Tibial artery (tissue), 4 donors: ENCODE data around the gene FNDC5.
A peak's percentile ranks its signal among the peaks of the same experiment; 100 is the strongest.

Experiments used
- DNase-seq, 2 donors: peaks; one replicate each; pipeline ENCODE4 v3.0.0-alpha.2; 2019
- H3K27ac ChIP-seq, 2 donors: fragments of 200-600 bp; sonication (generic) in 1 of 2; 1 replicate in 1 of 2; 2 replicates in 1 of 2; pipeline ENCODE4 v1.5.1; 2018 to 2019; ENCODE audit warnings: mild to moderate bottlenecking in 1 of 2
- H3K27me3 ChIP-seq, 2 donors: fragments of 200-600 bp; sonication (generic) in 1 of 2; one replicate each; pipeline versions ENCODE4 v1.5.1 to v1.6.0; 2016 to 2019
- H3K36me3 ChIP-seq, 3 donors: fragments of 200-600 bp; sonication (generic) in 2 of 3; one replicate each; pipeline ENCODE4 v1.5.1; 2016 to 2019; ENCODE audit warnings: mild to moderate bottlenecking in 2 of 3
- H3K4me1 ChIP-seq, 4 donors: fragments of 200-600 bp; sonication (generic) in 2 of 4; 1 replicate in 3 of 4; 2 replicates in 1 of 4; pipeline ENCODE4 v1.5.1; 2016 to 2019
- H3K4me3 ChIP-seq, 2 donors: fragments of 200-600 bp; sonication (generic) in 1 of 2; 1 replicate in 1 of 2; 2 replicates in 1 of 2; pipeline ENCODE4 v1.5.1; 2018 to 2019; ENCODE audit warnings: mild to moderate bottlenecking in 2 of 2
- H3K9me3 ChIP-seq, 3 donors: fragments of 200-600 bp; sonication (generic) in 1 of 3; one replicate each; pipeline ENCODE4 v1.5.1; 2016 to 2019
- CTCF ChIP-seq, 2 experiments: fragments of 200-600 bp in 1 of 2; fragments of 450-650 bp in 1 of 2; IDR thresholded peaks; one replicate each; pipeline ENCODE4 v1.5.1; 2017 to 2019; ENCODE audit warnings: antibody characterized with exemption in 2 of 2, mild to moderate bottlenecking in 1 of 2, moderate library complexity in 1 of 2
- intact Hi-C: fragments of 100-400 bp; cut with DNase I; formaldehyde crosslinking; loops from one replicate; pipeline ENCODE4 v1.15.0; 2023; ENCODE audit warnings: low total_unique reads

FNDC5 gene

GRCh38 chr1:32874860-32875752 is 4.4 kb upstream of the FNDC5 start:
- intact Hi-C loops, result loop anchor here (5.0 kb wide), 2 partner anchors 48 to 163 kb away; no protein-coding TSS in a partner anchor
- no peak for TF ChIP-seq CTCF (IDR thresholded peaks at IDR 0.05)
- DNase-seq, result peak in 1 of 2 donors; percentile 42

GRCh38 chr1:32873484-32873883 is 2.8 kb upstream of the FNDC5 start:
- peak; percentile 5 to 47 for DNase-seq

More at GRCh38 chr1:32874860-32875752, 4.4 kb upstream of the FNDC5 start:
- Histone ChIP-seq H3K27ac (no peak overlapping the region), H3K4me3 (no peak overlapping the region), H3K9me3 (no peaks in the 10 kb centered on the region), H3K36me3 (no peaks in the 10 kb centered on the region), H3K27me3 (peaks cover 0 to 19% of the 10 kb centered on the region in 2 donors), H3K4me1 (peaks cover 0 to 44% (median 29%) of the 10 kb centered on the region in 4 donors)

GRCh38 chr1:32872192-32872460 is 1.4 kb upstream of the FNDC5 start:
- no peak overlapping the region for H3K4me3 ChIP-seq
- no peak overlapping the region for H3K27ac ChIP-seq
- no peaks in the 10 kb centered on the region for H3K9me3 ChIP-seq
- no peaks in the 10 kb centered on the region for H3K36me3 ChIP-seq
- H3K27me3 ChIP-seq, result peaks cover 0 to 15% of the 10 kb centered on the region in 2 donors
- intact Hi-C loops, result loop anchor here (5.0 kb wide), 2 partner anchors 45 to 160 kb away; no protein-coding TSS in a partner anchor
- peaks cover 0 to 38% (median 27%) of the 10 kb centered on the region in 4 donors for H3K4me1 ChIP-seq
- peak; percentile 8 to 62 for DNase-seq
- no peak for TF ChIP-seq CTCF (IDR thresholded peaks at IDR 0.05)

More at GRCh38 chr1:32873484-32873883, 2.8 kb upstream of the FNDC5 start:
- Histone ChIP-seq H3K4me1 (peaks cover 0 to 47% (median 33%) of the 10 kb centered on the region in 4 donors), H3K27me3 (peaks cover 0 to 19% of the 10 kb centered on the region in 2 donors), H3K9me3 (no peaks in the 10 kb centered on the region), H3K27ac (no peak overlapping the region), H3K36me3 (no peaks in the 10 kb centered on the region), H3K4me3 (no peak overlapping the region)
- no peak for TF ChIP-seq CTCF (IDR thresholded peaks at IDR 0.05)
- intact Hi-C loops, result loop anchor here (5.0 kb wide), 2 partner anchors 46 to 161 kb away; no protein-coding TSS in a partner anchor

GRCh38 chr1:32871364-32872191 is 866 bp upstream of the FNDC5 start:
- peak overlapping the region; percentile 31 to 42 for H3K27ac ChIP-seq
- peaks cover 0 to 33% (median 28%) of the 10 kb centered on the region in 4 donors for H3K4me1 ChIP-seq
- no peaks in the 10 kb centered on the region for H3K36me3 ChIP-seq
- intact Hi-C loops, result loop anchor here (5.0 kb wide), 2 partner anchors 44 to 159 kb away; no protein-coding TSS in a partner anchor
- DNase-seq, result peak; percentile 22 to 63
- H3K9me3 ChIP-seq, result no peaks in the 10 kb centered on the region
- TF ChIP-seq CTCF (IDR thresholded peaks at IDR 0.05), result no peak
- peak overlapping the region; percentile 49 to 59 for H3K4me3 ChIP-seq
- peaks cover 0 to 9% of the 10 kb centered on the region in 2 donors for H3K27me3 ChIP-seq

GRCh38 chr1:32869923-32870614 is 643 bp downstream of the FNDC5 start:
- Histone ChIP-seq H3K27ac (peak overlapping the region in 1 of 2 donors; percentile 26), H3K4me1 (peaks cover 0 to 43% (median 35%) of the 10 kb centered on the region in 4 donors), H3K4me3 (peak overlapping the region; percentile 49 to 59), H3K9me3 (no peaks in the 10 kb centered on the region), H3K36me3 (no peaks in the 10 kb centered on the region), H3K27me3 (peaks cover 0 to 3% of the 10 kb centered on the region in 2 donors)
- intact Hi-C loops, result loop anchor here (5.0 kb wide), 2 partner anchors 43 to 158 kb away; no protein-coding TSS in a partner anchor
- no peak for TF ChIP-seq CTCF (IDR thresholded peaks at IDR 0.05)
- DNase-seq, result peak in 1 of 2 donors; percentile 62
